Neural progenitor cell (in vitro differentiated cells): ENCODE data around the gene ZNF267.
A peak's percentile ranks its signal among the peaks of the same experiment; 100 is the strongest.

Source experiments
- CTCF ChIP-seq: fragments of 200-600 bp; sonication (generic); IDR thresholded peaks from 2 replicates; pipeline ENCODE4 v1.5.1; 2017; ENCODE audit warnings: antibody characterized with exemption, mild to moderate bottlenecking
- EZH2 ChIP-seq: fragments of 200-600 bp; sonication (generic); IDR thresholded peaks from 2 replicates; pipeline ENCODE4 v1.6.1; 2017; ENCODE audit warnings: antibody characterized with exemption, mild to moderate bottlenecking, moderate library complexity
- EZH2phosphoT487 ChIP-seq: fragments of 200-600 bp; sonication (generic); IDR thresholded peaks from 2 replicates; pipeline ENCODE4 v1.6.1; 2017; ENCODE audit warnings: antibody characterized with exemption

- TF ChIP-seq EZH2 (no peak), CTCF (peak; percentile 81), EZH2phosphoT487 (no peak)
Measured at GRCh38 chr16:31868691-31869167, 4.9 kb upstream of the ZNF267 start.
